Small intestine (tissue), 7 donors: ENCODE measurements around the gene NPTX2. TPM values are rescaled to one million over a fixed set of nuclear protein-coding genes. Genes with fewer than 3 reads are reported as not detected.

Experiments
- DNase-seq, 2 donors: peaks; one replicate each; pipeline versions ENCODE4 v3.0.0 to v3.0.0-alpha.2; 2013
- FAIRE-seq: peaks from 2 replicates; lab custom pipeline; 2012; peaks lifted over from hg19 to GRCh38; lab: Jason Lieb, UNC
- H3K27ac ChIP-seq, 3 donors: one replicate each; pipeline ENCODE4 v1.5.1; 2013; ENCODE audit warnings: low read length in 2 of 3, mild to moderate bottlenecking in 2 of 3, control low read depth in 1 of 3, inconsistent platforms in 1 of 3, low read depth in 1 of 3, moderate library complexity in 1 of 3
- H3K27me3 ChIP-seq, 3 donors: one replicate each; pipeline ENCODE4 v1.6.1; 2013; ENCODE audit warnings: low read length in 3 of 3, inconsistent platforms in 1 of 3; ENCODE audit not compliant: control insufficient read depth in 3 of 3, insufficient read depth in 3 of 3
- H3K36me3 ChIP-seq, 3 donors: one replicate each; pipeline ENCODE4 v1.6.1; 2013; ENCODE audit warnings: low read length in 3 of 3, inconsistent platforms in 1 of 3, low read depth in 1 of 3, mild to moderate bottlenecking in 1 of 3, moderate library complexity in 1 of 3; ENCODE audit not compliant: control insufficient read depth in 3 of 3, insufficient read depth in 2 of 3
- H3K4me1 ChIP-seq, 3 donors: one replicate each; pipeline ENCODE4 v1.6.1; 2013; ENCODE audit warnings: low read length in 2 of 3, inconsistent platforms in 1 of 3, low read depth in 1 of 3, mild to moderate bottlenecking in 1 of 3, moderate library complexity in 1 of 3; ENCODE audit not compliant: control insufficient read depth in 3 of 3, insufficient read depth in 2 of 3
- H3K4me3 ChIP-seq, 3 donors: one replicate each; pipeline ENCODE4 v1.5.1; 2013; ENCODE audit warnings: low read length in 3 of 3, control low read depth in 1 of 3, inconsistent platforms in 1 of 3, low read depth in 1 of 3, mild to moderate bottlenecking in 1 of 3, moderate library complexity in 1 of 3
- H3K9me3 ChIP-seq, 2 donors: one replicate each; pipeline ENCODE4 v1.6.1; 2013; ENCODE audit warnings: low read depth in 1 of 2, low read length in 1 of 2; ENCODE audit not compliant: control insufficient read depth in 2 of 2, insufficient read depth in 1 of 2
- WGBS, 3 donors: extraction: QIAGEN DNeasy Blood & Tissue Kit; methylation state at CpG; one replicate each; pipeline ENCODE4 v1.1.7; 2013; 5-methylcytosine and 5-hydroxymethylcytosine counted together
- polyA plus RNA-seq, 4 donors: library from polyadenylated mRNA; stranded (reverse) in 3 of 4; unstranded in 1 of 4; fragments of 200-250 nt in 3 of 4; fragments of 120-200 nt in 1 of 4; gene quantifications; one replicate each; pipeline versions ENCODE4 v1.2.1 to v1.2.3, GENCODE V29; 2013
- donor health status: healthy with polysubstance abuse.
- donor health status: control.
- donor health status: control.
- donor health status: Bipolar disorder and iron deficiency.
- donor health status: healthy.

NPTX2 gene
- polyA plus RNA-seq, 4 donors: 0.27 to 7.4 (median 5.8) TPM; not detected in 1

DNA sequence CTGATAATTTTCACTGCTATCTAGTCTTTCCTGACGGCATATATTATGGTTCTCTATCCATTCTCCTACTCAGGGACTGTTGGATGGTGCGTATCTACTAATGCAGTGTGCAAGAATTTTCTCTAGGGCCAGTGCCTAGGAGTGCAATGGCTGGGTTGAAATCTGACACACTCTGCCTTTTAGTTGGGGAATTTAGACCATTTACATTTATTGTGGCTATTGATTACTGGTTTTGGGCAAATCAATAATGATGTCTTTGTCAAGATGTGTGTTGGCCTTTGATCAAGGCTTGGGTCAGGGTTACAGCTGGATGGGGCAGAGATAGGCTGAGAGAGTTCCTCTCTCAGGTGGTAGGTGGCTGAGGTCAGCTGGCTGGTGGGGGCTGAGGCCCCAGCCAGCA, 21.8 kb downstream of the NPTX2 start:
- H3K36me3 ChIP-seq: no peaks in the 10 kb centered on the region
- WGBS, 3 donors: 82 to 98% (median 96%) methylated on average over 2 of the region's 2 CpGs
- no peak overlapping the region for H3K27ac ChIP-seq
- FAIRE-seq (no peak), DNase-seq (no peak)
- no peaks in the 10 kb centered on the region for H3K27me3 ChIP-seq
- H3K9me3 ChIP-seq: peaks cover 0 to 4% of the 10 kb centered on the region in 2 donors
- H3K4me1 ChIP-seq: no peaks in the 10 kb centered on the region
- H3K4me3 ChIP-seq: no peak overlapping the region

DNA sequence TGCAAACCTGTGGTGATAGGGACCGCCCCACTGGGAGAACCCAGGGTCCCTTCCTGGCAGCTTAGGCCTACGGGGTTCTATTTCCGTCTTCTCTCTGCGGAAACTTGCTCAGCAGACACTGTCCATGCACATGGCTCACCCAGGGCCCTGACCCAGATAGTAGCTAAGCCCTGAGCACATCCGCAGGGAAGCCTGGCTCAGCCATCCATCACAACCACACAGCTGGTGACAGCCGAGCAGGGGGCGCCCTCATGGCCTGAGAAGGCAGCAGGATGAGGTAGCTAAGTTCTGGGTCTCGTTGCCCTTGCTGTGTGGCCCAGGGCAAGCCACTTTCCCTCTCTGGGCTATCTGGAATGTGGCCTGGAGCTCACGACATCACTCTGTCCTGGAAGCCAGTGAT, 23.3 kb downstream of the NPTX2 start:
- DNase-seq (no peak), FAIRE-seq (no peak)
- Histone ChIP-seq H3K27me3 (no peaks in the 10 kb centered on the region), H3K4me3 (no peak overlapping the region), H3K27ac (no peak overlapping the region), H3K36me3 (no peaks in the 10 kb centered on the region), H3K4me1 (no peaks in the 10 kb centered on the region), H3K9me3 (peaks cover 0 to 4% of the 10 kb centered on the region in 2 donors)
- WGBS, 3 donors: 57 to 65% (median 60%) methylated on average over 9 of the region's 9 CpGs

DNA sequence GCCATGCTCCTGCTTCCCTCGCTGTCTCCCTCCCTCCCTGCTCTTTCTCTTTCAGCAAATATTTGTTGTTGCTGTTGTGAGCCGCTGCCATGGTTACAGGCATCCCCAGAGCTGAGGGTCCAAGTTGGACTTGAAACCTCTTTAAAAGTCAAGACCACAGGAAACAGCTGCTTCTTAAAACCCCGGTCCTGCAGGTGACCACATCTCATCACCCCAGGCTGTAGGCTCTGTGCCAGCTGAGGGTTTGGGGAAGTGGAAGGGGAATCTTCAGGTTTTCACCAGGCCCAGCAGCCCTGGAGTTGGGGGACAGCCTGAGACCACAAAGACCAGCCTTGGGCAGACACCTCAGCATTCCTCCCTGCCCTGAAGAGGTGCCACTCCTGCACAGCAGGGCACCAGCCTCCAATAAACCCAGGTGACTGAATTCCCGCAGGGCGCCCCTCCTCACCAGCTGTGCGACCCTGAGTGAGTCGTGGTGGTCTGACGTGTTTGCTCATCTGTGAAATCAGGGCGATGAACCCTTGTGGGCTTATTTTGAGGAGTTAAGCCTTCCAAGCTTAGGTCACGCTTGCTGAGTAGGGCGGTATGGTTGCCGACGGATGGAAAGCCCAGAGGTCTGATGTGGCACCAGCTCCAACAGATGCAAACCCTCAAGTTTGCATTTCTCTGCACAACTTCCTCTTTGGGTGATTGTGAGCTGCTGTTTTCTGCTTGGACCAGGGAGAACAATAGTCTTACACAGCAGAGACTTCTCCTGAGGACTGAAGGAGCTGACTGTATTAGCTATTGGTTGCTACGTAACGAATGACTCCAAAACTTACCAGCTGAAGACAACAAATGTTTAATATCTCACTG, 24.8 kb downstream of the NPTX2 start:
- H3K4me1 ChIP-seq: no peaks in the 10 kb centered on the region
- FAIRE-seq (no peak), DNase-seq (peak in 1 of 2 donors; percentile 2)
- H3K27ac ChIP-seq: no peak overlapping the region
- 31 to 44% (median 40%) methylated on average over 15 of the region's 15 CpGs for WGBS, 3 donors
- no peaks in the 10 kb centered on the region for H3K36me3 ChIP-seq
- H3K4me3 ChIP-seq: no peak overlapping the region
- H3K9me3 ChIP-seq: peaks cover 0 to 4% of the 10 kb centered on the region in 2 donors
- no peaks in the 10 kb centered on the region for H3K27me3 ChIP-seq

DNA sequence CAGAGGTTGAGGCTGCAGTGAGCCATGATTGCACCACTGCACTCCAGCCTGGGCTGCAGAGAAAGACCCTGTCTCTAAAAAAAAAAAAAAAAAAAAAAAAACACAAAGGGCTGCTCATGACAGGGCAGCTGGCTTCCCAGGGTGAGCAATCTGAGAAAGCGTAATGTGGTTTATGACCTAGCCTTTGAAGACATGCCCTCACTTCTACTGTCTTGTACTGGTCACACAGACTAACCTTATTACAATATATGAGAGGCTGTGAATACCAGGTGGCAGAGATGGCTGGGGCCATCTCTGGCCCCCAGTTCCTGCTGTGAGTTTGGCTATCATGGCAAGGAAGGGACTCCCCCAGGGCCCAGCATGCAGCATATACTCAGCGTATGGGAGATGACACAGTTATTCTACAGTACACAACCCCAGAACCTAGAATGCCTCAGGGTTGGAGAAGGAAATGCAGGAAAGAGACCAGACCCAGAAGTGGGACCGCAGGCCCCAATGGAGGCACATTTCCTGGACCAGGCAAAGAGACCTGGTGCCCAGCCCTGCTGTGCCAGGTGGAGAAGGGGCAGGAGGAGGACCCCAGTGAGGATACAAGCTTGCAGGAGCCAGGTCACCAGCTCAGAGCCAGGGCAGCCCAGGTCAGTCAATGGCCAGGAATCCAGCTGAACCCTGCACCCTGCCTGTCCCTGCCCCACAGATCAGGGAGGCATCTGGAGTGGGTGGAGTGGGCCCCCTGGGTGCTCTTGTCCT, 26.3 kb downstream of the NPTX2 start:
- no peak for FAIRE-seq
- no peaks in the 10 kb centered on the region for H3K27me3 ChIP-seq
- H3K4me3 ChIP-seq: no peak overlapping the region
- no peaks in the 10 kb centered on the region for H3K4me1 ChIP-seq
- H3K27ac ChIP-seq: no peak overlapping the region
- no peak for DNase-seq
- WGBS, 3 donors: 70 to 86% (median 86%) methylated on average over 3 of the region's 3 CpGs
- H3K9me3 ChIP-seq: peaks cover 0 to 4% of the 10 kb centered on the region in 2 donors
- H3K36me3 ChIP-seq: no peaks in the 10 kb centered on the region

DNA sequence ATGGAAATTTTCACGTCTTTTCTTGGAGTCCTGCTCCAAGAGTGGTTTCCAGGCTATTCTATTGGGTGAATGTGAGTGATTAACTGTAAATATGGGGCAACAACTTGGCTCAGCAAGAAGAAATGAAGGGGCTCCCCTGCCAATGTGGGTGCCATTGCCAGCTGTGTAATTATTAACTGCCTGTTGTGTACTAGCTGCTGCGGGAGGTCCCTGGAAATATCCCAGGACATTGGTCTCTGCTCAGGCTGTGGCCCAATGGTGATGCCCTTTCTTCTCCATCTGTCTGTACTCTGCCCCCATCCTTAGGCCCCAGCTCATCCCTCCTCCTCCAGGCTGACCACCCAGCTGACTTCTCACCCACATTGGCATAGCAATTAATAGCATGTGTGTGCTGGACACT, 29.4 kb downstream of the NPTX2 start:
- H3K4me1 ChIP-seq: no peaks in the 10 kb centered on the region
- WGBS, 3 donors: 58 to 85% (median 64%) methylated on average over 2 of the region's 2 CpGs
- H3K9me3 ChIP-seq: no peaks in the 10 kb centered on the region
- H3K27me3 ChIP-seq: no peaks in the 10 kb centered on the region
- DNase-seq: no peak
- no peak overlapping the region for H3K4me3 ChIP-seq
- no peaks in the 10 kb centered on the region for H3K36me3 ChIP-seq
- no peak for FAIRE-seq
- no peak overlapping the region for H3K27ac ChIP-seq

DNA sequence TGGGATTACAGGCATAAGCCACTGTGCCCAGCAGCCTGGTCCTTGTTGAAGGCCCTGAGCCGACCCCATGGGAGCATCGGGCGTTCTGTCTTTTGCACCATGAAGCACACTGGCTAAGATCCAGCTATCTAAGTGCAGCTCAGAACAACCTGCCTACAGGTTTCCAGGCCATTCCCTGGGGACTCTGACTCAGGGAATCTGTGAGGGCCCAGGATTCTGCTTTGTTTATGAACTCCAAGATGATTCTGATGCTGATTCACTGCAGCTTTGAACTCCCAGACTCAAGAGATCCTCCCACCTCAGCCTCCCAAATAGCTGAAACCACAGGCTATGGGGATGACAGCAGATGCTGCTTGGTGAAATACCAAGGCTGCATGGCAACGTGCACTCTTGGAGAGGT, 30.2 kb downstream of the NPTX2 start:
- FAIRE-seq (no peak), DNase-seq (no peak)
- no peaks in the 10 kb centered on the region for H3K36me3 ChIP-seq
- H3K4me3 ChIP-seq: no peak overlapping the region
- H3K27me3 ChIP-seq: no peaks in the 10 kb centered on the region
- H3K4me1 ChIP-seq: no peaks in the 10 kb centered on the region
- no peaks in the 10 kb centered on the region for H3K9me3 ChIP-seq
- H3K27ac ChIP-seq: no peak overlapping the region
- 64 to 86% (median 70%) methylated on average over 4 of the region's 4 CpGs for WGBS, 3 donors

DNA sequence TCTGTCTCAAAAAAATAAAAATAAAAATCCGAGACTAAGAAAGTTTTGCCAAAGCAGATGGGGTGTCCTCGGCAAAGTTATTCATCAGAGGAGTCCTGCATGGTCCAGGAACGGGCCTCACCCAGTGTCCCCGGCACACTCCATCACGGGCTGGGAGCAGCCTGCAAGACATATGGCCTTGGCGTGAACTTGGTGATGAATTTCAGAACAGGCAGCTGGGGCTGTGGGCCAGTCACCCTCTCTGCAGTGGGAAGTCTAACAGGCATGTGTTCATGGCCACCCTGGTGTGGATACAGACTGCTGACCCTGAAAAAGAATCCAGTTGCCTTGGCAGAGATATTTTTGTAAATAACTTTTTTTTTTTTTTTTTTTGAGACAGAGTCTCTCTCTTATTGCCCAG, 34.7 kb downstream of the NPTX2 start:
- WGBS, 3 donors: 74 to 79% (median 79%) methylated on average over 6 of the region's 6 CpGs
- no peaks in the 10 kb centered on the region for H3K36me3 ChIP-seq
- FAIRE-seq (no peak), DNase-seq (no peak)
- H3K4me1 ChIP-seq: no peaks in the 10 kb centered on the region
- H3K27me3 ChIP-seq: no peaks in the 10 kb centered on the region
- H3K27ac ChIP-seq: no peak overlapping the region
- no peak overlapping the region for H3K4me3 ChIP-seq
- no peaks in the 10 kb centered on the region for H3K9me3 ChIP-seq

DNA sequence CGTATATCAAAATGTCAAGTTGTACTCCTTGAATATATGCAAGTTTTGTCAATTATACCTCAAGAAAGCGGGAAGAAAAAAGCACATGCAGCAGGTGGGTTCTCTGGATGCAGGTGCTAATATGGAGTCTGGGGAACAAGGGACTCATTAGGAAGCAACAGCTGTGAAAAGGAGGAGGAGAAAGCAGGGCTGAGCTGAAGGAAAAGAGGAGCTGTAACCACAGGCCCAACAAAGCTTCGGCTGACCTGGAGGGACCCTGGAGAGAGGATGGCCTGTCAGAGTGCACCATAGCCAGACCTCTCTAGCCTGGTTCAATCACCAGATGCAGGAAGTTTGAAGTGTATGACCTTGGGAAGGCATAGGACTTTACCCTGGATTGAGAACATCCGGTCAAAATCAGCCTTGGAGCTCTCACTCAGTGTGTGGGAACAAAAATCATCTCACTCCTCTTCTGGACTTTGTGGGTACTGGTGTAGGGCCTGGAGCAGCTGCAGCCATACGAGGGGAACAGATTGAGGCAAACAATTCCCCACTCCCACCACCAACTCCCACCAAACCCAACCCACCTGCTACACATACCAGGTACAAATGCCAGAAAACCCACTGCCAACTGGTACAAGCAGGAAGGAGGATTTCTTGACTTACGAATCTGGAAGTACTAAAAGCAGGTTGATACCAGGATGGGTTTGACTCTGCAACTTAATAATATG, 36.7 kb downstream of the NPTX2 start:
- DNase-seq (no peak), FAIRE-seq (no peak)
- H3K4me3 ChIP-seq: no peak overlapping the region
- H3K9me3 ChIP-seq: no peaks in the 10 kb centered on the region
- H3K27me3 ChIP-seq: no peaks in the 10 kb centered on the region
- WGBS, 3 donors: 78 to 82% (median 79%) methylated on average over 6 of the region's 6 CpGs
- H3K27ac ChIP-seq: no peak overlapping the region
- H3K36me3 ChIP-seq: no peaks in the 10 kb centered on the region
- no peaks in the 10 kb centered on the region for H3K4me1 ChIP-seq
